ENCODE data around the gene TRIP4.
A peak's percentile ranks its signal among the peaks of the same experiment; 100 is the strongest.
"Not testable (repeated sequence)": the region's sequence is repeated elsewhere in the genome, so short reads cannot be mapped to it uniquely, and the experiment has no call there.

The TRIP4 gene

GRCh38 chr15:64379216-64379960, 8.2 kb upstream of the TRIP4 start:
- no peak for DNase-seq (ENCODE audit: low read depth, low spot score)
- peak overlapping the region; percentile 95 for H3K4me3 ChIP-seq (ENCODE audit: low read length)

- not testable (repeated sequence) for DNase-seq (ENCODE audit: low read depth, low spot score)
- H3K4me3 ChIP-seq (ENCODE audit: low read length), result peak overlapping the region; percentile 95
Measured at GRCh38 chr15:64380130-64380870, 7.3 kb upstream of the TRIP4 start.

GRCh38 chr15:64381000-64381751, 6.5 kb upstream of the TRIP4 start, which contains the start of gene PCLAF:
PCLAF (minus strand) TSS chr15:64381441; CDS start chr15:64381371, 70 bp downstream.
- H3K4me3 ChIP-seq (ENCODE audit: low read length), result peak within 1 kb of the TSS; percentile 95
- DNase-seq (ENCODE audit: low read depth, low spot score), result peak; percentile 98

GRCh38 chr15:64383760-64384159, 3.9 kb upstream of the TRIP4 start:
- no peak for DNase-seq (ENCODE audit: low read depth, low spot score)
- H3K4me3 ChIP-seq (ENCODE audit: low read length), result no peak overlapping the region

- DNase-seq (ENCODE audit: low read depth, low spot score), result no peak
- no peak overlapping the region for H3K4me3 ChIP-seq (ENCODE audit: low read length)
Measured at GRCh38 chr15:64386291-64386690, 1.3 kb upstream of the TRIP4 start.

GRCh38 chr15:64389036-64389435, 1.4 kb downstream of the TRIP4 start:
- DNase-seq (ENCODE audit: low read depth, low spot score), result no peak
- H3K4me3 ChIP-seq (ENCODE audit: low read length), result no peak overlapping the region

GRCh38 chr15:64392471-64392870, 4.8 kb downstream of the TRIP4 start:
- H3K4me3 ChIP-seq (ENCODE audit: low read length); DNase-seq (ENCODE audit: low read depth, low spot score): not testable (repeated sequence)

- H3K4me3 ChIP-seq (ENCODE audit: low read length), result no peak overlapping the region
- no peak for DNase-seq (ENCODE audit: low read depth, low spot score)
Measured at GRCh38 chr15:64396789-64397188, 9.2 kb downstream of the TRIP4 start.

GRCh38 chr15:64398575-64398974, 10.9 kb downstream of the TRIP4 start:
- H3K4me3 ChIP-seq (ENCODE audit: low read length), result no peak overlapping the region
- no peak for DNase-seq (ENCODE audit: low read depth, low spot score)

GRCh38 chr15:64400583-64400982, 12.9 kb downstream of the TRIP4 start:
- no peak overlapping the region for H3K4me3 ChIP-seq (ENCODE audit: low read length)

GRCh38 chr15:64412216-64412615, 24.6 kb downstream of the TRIP4 start:
- H3K4me3 ChIP-seq (ENCODE audit: low read length), result no peak overlapping the region

More at GRCh38 chr15:64400583-64400982, 12.9 kb downstream of the TRIP4 start:
- no peak for DNase-seq (ENCODE audit: low read depth, low spot score)

GRCh38 chr15:64422697-64423096, 35.1 kb downstream of the TRIP4 start:
- DNase-seq (ENCODE audit: low read depth, low spot score), result no peak
- H3K4me3 ChIP-seq (ENCODE audit: low read length), result no peak overlapping the region

More at GRCh38 chr15:64412216-64412615, 24.6 kb downstream of the TRIP4 start:
- DNase-seq (ENCODE audit: low read depth, low spot score), result no peak

GRCh38 chr15:64423970-64424369, 36.3 kb downstream of the TRIP4 start:
- no peak for DNase-seq (ENCODE audit: low read depth, low spot score)
- no peak overlapping the region for H3K4me3 ChIP-seq (ENCODE audit: low read length)

- no peak overlapping the region for H3K4me3 ChIP-seq (ENCODE audit: low read length)
- DNase-seq (ENCODE audit: low read depth, low spot score), result no peak
Measured at GRCh38 chr15:64425221-64425620, 37.6 kb downstream of the TRIP4 start.

GRCh38 chr15:64426845-64427465, 39.3 kb downstream of the TRIP4 start:
- DNase-seq (ENCODE audit: low read depth, low spot score), result peak; percentile 47

GRCh38 chr15:64429448-64429847, 41.8 kb downstream of the TRIP4 start:
- DNase-seq (ENCODE audit: low read depth, low spot score), result peak; percentile 37
- H3K4me3 ChIP-seq (ENCODE audit: low read length), result no peak overlapping the region

More at GRCh38 chr15:64426845-64427465, 39.3 kb downstream of the TRIP4 start:
- H3K4me3 ChIP-seq (ENCODE audit: low read length), result no peak overlapping the region

- H3K4me3 ChIP-seq (ENCODE audit: low read length), result peak overlapping the region; percentile 39
- peak; percentile 99 for DNase-seq (ENCODE audit: low read depth, low spot score)
Measured at GRCh38 chr15:64430000-64430735, 42.5 kb downstream of the TRIP4 start.

GRCh38 chr15:64437982-64438381, 50.3 kb downstream of the TRIP4 start:
- no peak overlapping the region for H3K4me3 ChIP-seq (ENCODE audit: low read length)
- no peak for DNase-seq (ENCODE audit: low read depth, low spot score)

Data from Jurkat, Clone E6-1 (cell line).